Natural killer cell (primary cell): Measurements from ENCODE around the gene NPNT. TPM values are rescaled to one million over a fixed set of nuclear protein-coding genes. Genes with fewer than 3 reads are reported as not detected.

Experiments used
- ATAC-seq, 3 donors: fragments of 150-1000 bp in 2 of 3; fragments of 200-7000 bp in 1 of 3; cut with Tn5 transposase; 1 replicate in 1 of 3; 2 replicates in 2 of 3; pipeline ENCODE4 v1.10.0; 2021; ENCODE audit warnings: mild to moderate bottlenecking in 2 of 3, moderate library complexity in 2 of 3
- DNase-seq, 2 donors: peaks; one replicate each; pipeline versions ENCODE4 v3.0.0 to v3.0.0-alpha.2; 2013 to 2021; ENCODE audit warnings: mixed read lengths in 1 of 2
- H3K27ac ChIP-seq: one replicate; pipeline ENCODE4 v1.5.1; 2013; ENCODE audit warnings: mild to moderate bottlenecking, low read length
- H3K27me3 ChIP-seq: one replicate; pipeline ENCODE4 v1.6.1; 2013; ENCODE audit warnings: low read length; ENCODE audit not compliant: control insufficient read depth, insufficient read depth
- H3K36me3 ChIP-seq: one replicate; pipeline ENCODE4 v1.6.1; 2013; ENCODE audit warnings: low read length; ENCODE audit not compliant: control insufficient read depth, insufficient read depth
- H3K4me1 ChIP-seq: one replicate; pipeline ENCODE4 v1.6.1; 2013; ENCODE audit warnings: low read length; ENCODE audit not compliant: control insufficient read depth, insufficient read depth
- H3K4me3 ChIP-seq: one replicate; pipeline ENCODE4 v1.5.1; 2013; ENCODE audit warnings: low read length
- H3K9me3 ChIP-seq: one replicate; pipeline ENCODE4 v1.6.1; 2013; ENCODE audit warnings: low read length; ENCODE audit not compliant: control insufficient read depth, insufficient read depth
- H3K27ac Mint-ChIP-seq, 2 donors: one replicate each; pipeline ENCODE4 v1.8.0; 2022; ENCODE audit warnings: mild to moderate bottlenecking in 2 of 2, mixed read lengths in 2 of 2, moderate library complexity in 1 of 2
- H3K27me3 Mint-ChIP-seq, 2 donors: one replicate each; pipeline ENCODE4 v1.8.0; 2022; ENCODE audit warnings: low read depth in 2 of 2, mixed read lengths in 2 of 2
- H3K36me3 Mint-ChIP-seq: one replicate; pipeline ENCODE4 v1.8.0; 2022; ENCODE audit warnings: mixed read lengths
- H3K4me1 Mint-ChIP-seq, 2 donors: one replicate each; pipeline ENCODE4 v1.8.0; 2022; ENCODE audit warnings: mixed read lengths in 2 of 2
- H3K4me3 Mint-ChIP-seq: one replicate; pipeline ENCODE4 v1.8.0; 2022; ENCODE audit warnings: mild to moderate bottlenecking, moderate library complexity, mixed read lengths
- H3K9me3 Mint-ChIP-seq, 2 donors: one replicate each; pipeline ENCODE4 v1.8.0; 2022; ENCODE audit warnings: mixed read lengths in 2 of 2
- CTCF ChIP-seq: fragments of 200-600 bp; IDR thresholded peaks from one replicate; pipeline ENCODE4 v1.8.0; 2022; ENCODE audit warnings: antibody characterized with exemption
- intact Hi-C: fragments of 100-400 bp; cut with micrococcal nuclease; formaldehyde crosslinking; loops from one replicate; pipeline ENCODE4 v1.14.2; 2022
- total RNA-seq, 4 donors: library from RNA; stranded (reverse); fragments of 120-200 nt in 1 of 4; gene quantifications; one replicate each; pipeline versions ENCODE4 v1.2.3 to v1.2.4, GENCODE V29; 2013 to 2022

NPNT gene
- total RNA-seq, 3 donors from 2014 or later (not counting 1 experiment from before 2014, with no cell fraction given): not detected

- Mint-ChIP-seq H3K27me3 (no peaks in the 10 kb centered on the region), H3K4me1 (no peaks in the 10 kb centered on the region), H3K9me3 (peaks cover 7% of the 10 kb centered on the region in 2 donors), H3K4me3 (no peak overlapping the region), H3K27ac (no peak overlapping the region), H3K36me3 (no peaks in the 10 kb centered on the region)
- Histone ChIP-seq H3K9me3 (no peaks in the 10 kb centered on the region), H3K36me3 (no peaks in the 10 kb centered on the region), H3K27me3 (no peaks in the 10 kb centered on the region), H3K4me3 (no peak overlapping the region), H3K4me1 (no peaks in the 10 kb centered on the region), H3K27ac (no peak overlapping the region)
- intact Hi-C loops: no loop called here
- no peak for TF ChIP-seq CTCF
- no peak for DNase-seq
- ATAC-seq: no peak
Measured at GRCh38 chr4:106019771-106020170, 124.5 kb downstream of the NPNT start.

Other genes with a start within 250 kb of the NPNT start
- gene INTS12, start 186.8 kb upstream of the NPNT start, total RNA-seq: 10 to 100 TPM; 19.4 to 22.8 (median 19.9) TPM
- gene GSTCD, start 186.7 kb upstream of the NPNT start, total RNA-seq: 1 to 10 TPM; 5.6 to 7.7 (median 6.2) TPM